HEK293T (cell line): Measurements from ENCODE around the gene LPGAT1.

Experiments used
- ARNT ChIP-seq: fragments of 450-650 bp; IDR thresholded peaks from 2 replicates; pipeline ENCODE4 v1.6.1; 2017; ENCODE audit warnings: mild to moderate bottlenecking
- BHLHE40 ChIP-seq: fragments of 450-650 bp; IDR thresholded peaks from 2 replicates; pipeline ENCODE4 v1.6.1; 2016; ENCODE audit warnings: mild to moderate bottlenecking, moderate library complexity, borderline replicate concordance
- ELF4 ChIP-seq: fragments of 450-650 bp; IDR thresholded peaks from 2 replicates; pipeline ENCODE4 v1.6.1; 2017; ENCODE audit warnings: antibody characterized with exemption
- FOXA1 ChIP-seq: fragments of 450-650 bp; IDR thresholded peaks from 2 replicates; pipeline ENCODE4 v1.6.1; 2016; ENCODE audit warnings: mild to moderate bottlenecking
- FOXM1 ChIP-seq: fragments of 450-650 bp; IDR thresholded peaks from 2 replicates; pipeline ENCODE4 v1.6.1; 2017; ENCODE audit warnings: mild to moderate bottlenecking, borderline replicate concordance
- HDGF ChIP-seq: fragments of 450-650 bp; IDR thresholded peaks from 2 replicates; pipeline ENCODE4 v1.6.1; 2017; ENCODE audit warnings: antibody characterized with exemption, borderline replicate concordance
- L3MBTL2 ChIP-seq: fragments of 450-650 bp; conservative IDR thresholded peaks from 2 replicates; pipeline ENCODE4 v1.6.1; 2016; ENCODE audit warnings: mild to moderate bottlenecking
- NFRKB ChIP-seq: fragments of 450-650 bp; IDR thresholded peaks from 2 replicates; pipeline ENCODE4 v1.6.1; 2016; ENCODE audit warnings: mild to moderate bottlenecking, moderate library complexity
- SP1 ChIP-seq: fragments of 450-650 bp; IDR thresholded peaks from 2 replicates; pipeline ENCODE4 v1.6.1; 2017
- SUZ12 ChIP-seq: fragments of 450-650 bp; IDR thresholded peaks from 2 replicates; pipeline ENCODE4 v1.6.1; 2016; ENCODE audit warnings: mild to moderate bottlenecking
- ZNF384 ChIP-seq: fragments of 450-650 bp; IDR thresholded peaks from 2 replicates; pipeline ENCODE4 v1.6.1; 2016

DNA sequence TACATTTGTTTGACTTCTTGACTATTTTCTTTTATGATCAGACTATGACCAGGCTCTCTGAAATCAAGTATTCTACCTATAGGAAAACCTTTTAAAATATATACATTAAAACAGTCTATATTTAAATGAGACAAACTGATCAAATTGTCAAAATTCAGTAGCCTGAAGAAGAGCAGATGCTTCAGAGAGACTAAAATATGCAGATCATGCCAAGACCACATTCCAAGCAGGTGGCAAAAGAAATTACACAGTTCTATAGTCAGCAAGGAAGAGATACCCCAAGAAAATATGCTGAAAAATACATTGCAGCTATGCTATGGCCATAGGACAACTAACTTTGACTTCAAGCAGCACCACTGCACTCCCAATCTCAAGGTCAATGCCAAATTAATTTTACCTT is 3.5 kb downstream of the LPGAT1 start:
- TF ChIP-seq BHLHE40 = no peak
- TF ChIP-seq ELF4 = no peak
- TF ChIP-seq ZNF384 = no peak
- no peak for TF ChIP-seq FOXM1
- TF ChIP-seq L3MBTL2 = no peak
- TF ChIP-seq ARNT = no peak
- TF ChIP-seq FOXA1 = no peak
- no peak for TF ChIP-seq HDGF
- TF ChIP-seq NFRKB = no peak
- no peak for TF ChIP-seq SUZ12
- TF ChIP-seq SP1 = no peak
